B cell (primary cell): ENCODE data around the gene ARHGAP28. TPM values are rescaled to one million over a fixed set of nuclear protein-coding genes. Genes with fewer than 3 reads are reported as not detected.

ENCODE experiments used
- ATAC-seq: fragments of 200-7000 bp; cut with Tn5 transposase; one replicate; pipeline ENCODE4 v1.10.0; 2021; ENCODE audit warnings: low read depth, mild to moderate bottlenecking, moderate number of reproducible peaks, moderate library complexity
- CTCF ChIA-PET: fragments of 350-600 bp; sonication (Branson Sonifier 250); formaldehyde crosslinking; loops from one replicate; lab custom pipeline; 2021; ENCODE audit warnings: antibody characterized with exemption, inconsistent platforms; lab: Charles Lee
- POLR2A ChIA-PET: fragments of 350-600 bp; sonication (Branson Sonifier 250); formaldehyde crosslinking; loops from one replicate; lab custom pipeline; 2021; ENCODE audit warnings: antibody characterized with exemption; lab: Charles Lee
- DNase-seq: peaks from one replicate; pipeline ENCODE4 v3.0.0; 2013
- H2AFZ ChIP-seq: 2 replicates; pipeline ENCODE4 v1.6.1; 2012; ENCODE audit warnings: mild to moderate bottlenecking, low read depth, low read length; ENCODE audit not compliant: insufficient read depth, poor library complexity, severe bottlenecking
- H3K27ac ChIP-seq, 2 donors: 1 replicate in 1 of 2; 2 replicates in 1 of 2; pipeline ENCODE4 v1.5.1; 2012 to 2013; ENCODE audit warnings: low read length in 2 of 2, mild to moderate bottlenecking in 2 of 2, moderate library complexity in 1 of 2
- H3K27me3 ChIP-seq, 4 experiments: fragments of 200-600 bp in 1 of 4; sonication (generic) in 1 of 4; replicated peaks in 1 of 4; 1 replicate in 2 of 4; 2 replicates in 2 of 4; pipeline versions ENCODE4 v1.6.1 to v1.7.0; 2013 to 2016; ENCODE audit warnings: low read length in 3 of 4, mild to moderate bottlenecking in 2 of 4, mixed read lengths in 1 of 4, moderate library complexity in 1 of 4; ENCODE audit not compliant: insufficient read depth in 4 of 4, control insufficient read depth in 3 of 4; ENCODE audit errors: control extremely low read depth in 1 of 4
- H3K36me3 ChIP-seq, 2 experiments: replicated peaks in 1 of 2; 1 replicate in 1 of 2; 2 replicates in 1 of 2; pipeline versions ENCODE4 v1.6.1 to v1.7.1; 2013; ENCODE audit warnings: low read length in 1 of 2; ENCODE audit not compliant: insufficient read depth in 2 of 2, control insufficient read depth in 1 of 2; ENCODE audit errors: control extremely low read depth in 1 of 2, extremely low read depth in 1 of 2
- H3K4me1 ChIP-seq, 2 donors: fragments of 200-600 bp in 1 of 2; sonication (generic) in 1 of 2; 1 replicate in 1 of 2; 2 replicates in 1 of 2; pipeline versions ENCODE4 v1.5.1 to v1.6.1; 2013 to 2017; ENCODE audit warnings: low read length in 2 of 2; ENCODE audit not compliant: control insufficient read depth in 2 of 2, insufficient read depth in 2 of 2
- H3K4me2 ChIP-seq: replicated peaks from 2 replicates; pipeline ENCODE3; 2012; ENCODE audit warnings: mild to moderate bottlenecking, low read depth, low read length; ENCODE audit not compliant: poor library complexity, severe bottlenecking
- H3K4me3 ChIP-seq, 5 experiments: fragments of 200-600 bp in 1 of 5; sonication (generic) in 1 of 5; 1 replicate in 3 of 5; 2 replicates in 2 of 5; pipeline versions ENCODE4 v1.5.1 to v1.7.0; 2011 to 2016; ENCODE audit warnings: low read length in 4 of 5, mild to moderate bottlenecking in 4 of 5, low read depth in 2 of 5, control low read depth in 1 of 5, moderate library complexity in 1 of 5; ENCODE audit not compliant: insufficient read depth in 1 of 5; ENCODE audit errors: control extremely low read depth in 1 of 5, extremely low read depth in 1 of 5
- H3K79me2 ChIP-seq: fragments of 200-600 bp; sonication (generic); one replicate; pipeline ENCODE4 v1.6.0; 2016; ENCODE audit warnings: low read length; ENCODE audit not compliant: control insufficient read depth, insufficient read depth
- H3K9ac ChIP-seq: fragments of 200-600 bp; sonication (generic); 2 replicates; pipeline ENCODE4 v1.6.1; 2017; ENCODE audit warnings: mild to moderate bottlenecking, low read length, moderate library complexity
- H3K9me3 ChIP-seq, 3 donors: one replicate each; pipeline versions ENCODE4 v1.6.1 to v1.7.1; 2013; ENCODE audit warnings: low read length in 2 of 3; ENCODE audit not compliant: control insufficient read depth in 2 of 3, insufficient read depth in 1 of 3; ENCODE audit errors: control extremely low read depth in 1 of 3
- H4K20me1 ChIP-seq: 2 replicates; pipeline ENCODE4 v1.6.0; 2012; ENCODE audit warnings: mild to moderate bottlenecking, low read length; ENCODE audit not compliant: insufficient read depth, control insufficient read depth, poor library complexity, severe bottlenecking
- H3K27ac Mint-ChIP-seq: one replicate; pipeline ENCODE4 v1.8.0; 2021; ENCODE audit warnings: mixed read lengths
- H3K27me3 Mint-ChIP-seq: one replicate; pipeline ENCODE4 v1.8.0; 2021; ENCODE audit warnings: mixed read lengths
- H3K4me1 Mint-ChIP-seq: one replicate; pipeline ENCODE4 v1.8.0; 2021; ENCODE audit warnings: mixed read lengths
- H3K4me3 Mint-ChIP-seq: one replicate; pipeline ENCODE4 v1.8.0; 2021; ENCODE audit warnings: mixed read lengths
- H3K9me3 Mint-ChIP-seq: one replicate; pipeline ENCODE4 v1.8.0; 2022; ENCODE audit warnings: mixed read lengths; ENCODE audit not compliant: insufficient read depth
- CTCF ChIP-seq: fragments of 200-600 bp; IDR thresholded peaks from one replicate; pipeline ENCODE4 v1.8.0; 2022; ENCODE audit warnings: antibody characterized with exemption, mild to moderate bottlenecking
- EZH2 ChIP-seq: IDR thresholded peaks from 2 replicates; pipeline ENCODE4 v1.6.1; 2012; ENCODE audit warnings: borderline replicate concordance, low read depth, mild to moderate bottlenecking, moderate library complexity, low read length; ENCODE audit not compliant: insufficient read depth, poor library complexity, severe bottlenecking
- WGBS: methylation state at CpG from one replicate; pipeline ENCODE4 v1.1.5; 2013; ENCODE audit warnings: missing lambda C conversion rate; ENCODE audit not compliant: insufficient coverage; 5-methylcytosine and 5-hydroxymethylcytosine counted together
- intact Hi-C: fragments of 100-400 bp; cut with micrococcal nuclease; formaldehyde crosslinking; loops from one replicate; pipeline ENCODE4 v1.10.0; 2022
- polyA plus RNA-seq: library from polyadenylated mRNA; depleted of rRNA; stranded (reverse); fragments of >200 nt; gene quantifications from 2 replicates; pipeline ENCODE4 v1.2.3, GENCODE V29; 2012
- total RNA-seq, 2 donors: library from RNA; stranded (reverse); fragments of 120-200 nt in 1 of 2; gene quantifications; 1 replicate in 1 of 2; 2 replicates in 1 of 2; pipeline versions ENCODE4 v1.2.3 to v1.2.4, GENCODE V29; 2013 to 2022

ARHGAP28 gene
- total and polyA plus RNA-seq, 2 donors (not counting 1 experiment from before 2014, with no cell fraction given): not detected

GRCh38 chr18:6850396-6850795 is 120.9 kb downstream of the ARHGAP28 start:
- Histone ChIP-seq H3K9me3 (peaks cover 0 to 14% (median 0%) of the 10 kb centered on the region in 3 donors), H4K20me1 (no peaks in the 10 kb centered on the region), H3K4me1 (no peaks in the 10 kb centered on the region), H3K36me3 (no peaks in the 10 kb centered on the region), H3K27me3 (no peaks in the 10 kb centered on the region), H3K79me2 (no peaks in the 10 kb centered on the region), H3K9ac (no peak overlapping the region), H3K4me3 (no peak overlapping the region), H2AFZ (no peak overlapping the region), H3K4me2 (no peak overlapping the region), H3K27ac (no peak overlapping the region)
- Mint-ChIP-seq H3K27me3 (no peaks in the 10 kb centered on the region), H3K4me3 (no peak overlapping the region), H3K9me3 (peaks cover 6% of the 10 kb centered on the region), H3K27ac (no peak overlapping the region), H3K4me1 (no peaks in the 10 kb centered on the region)
- intact Hi-C loops: no loop called here
- 80% methylated on average over 1 of the region's 1 CpG for WGBS
- DNase-seq (no peak), ATAC-seq (no peak)
- ChIA-PET POLR2A (no interaction called here), CTCF (no interaction called here)
- TF ChIP-seq EZH2 (no peak), CTCF (no peak)

- no peak for ATAC-seq
- TF ChIP-seq CTCF (no peak), EZH2 (no peak)
- no peak overlapping the region for H3K9ac ChIP-seq
- H3K27me3 ChIP-seq: no peaks in the 10 kb centered on the region
- ChIA-PET CTCF (no interaction called here), POLR2A (no interaction called here)
- H2AFZ ChIP-seq: no peak overlapping the region
- WGBS: no CpG with 5 or more reads among the region's 2 CpGs
- H3K27ac ChIP-seq: no peak overlapping the region
- no peaks in the 10 kb centered on the region for H3K27me3 Mint-ChIP-seq
- no peak overlapping the region for H3K4me2 ChIP-seq
- no peaks in the 10 kb centered on the region for H3K79me2 ChIP-seq
- H3K9me3 Mint-ChIP-seq: no peaks in the 10 kb centered on the region
- no peak for DNase-seq
- no peaks in the 10 kb centered on the region for H3K4me1 Mint-ChIP-seq
- H4K20me1 ChIP-seq: no peaks in the 10 kb centered on the region
- H3K4me3 ChIP-seq: no peak overlapping the region
- H3K9me3 ChIP-seq: peaks cover 0 to 18% (median 0%) of the 10 kb centered on the region in 3 donors
- no peaks in the 10 kb centered on the region for H3K4me1 ChIP-seq
- H3K36me3 ChIP-seq: no peaks in the 10 kb centered on the region
- H3K27ac Mint-ChIP-seq: no peak overlapping the region
- intact Hi-C loops: no loop called here
- no peak overlapping the region for H3K4me3 Mint-ChIP-seq
Measured at GRCh38 chr18:6851480-6851879, 122.0 kb downstream of the ARHGAP28 start.
